GM13976 (cell line): ENCODE measurements around the gene CCDC50.

Experiments
- DNase-seq: peaks from one replicate; pipeline ENCODE4 v3.0.0; 2012; ENCODE audit warnings: low spot score
- in situ Hi-C: fragments of 300-500 bp; cut with MboI; formaldehyde crosslinking; loops from one replicate; pipeline ENCODE4 v1.12.0; 2022; ENCODE audit warnings: low sequenced_read_pairs, mixed read lengths, inconsistent platforms; ENCODE audit not compliant: unreplicated experiment
- TF ChIP-seq, protein P1 (sequence below): IDR thresholded peaks from 2 replicates; pipeline ENCODE4 v1.5.1; 2012; ENCODE audit warnings: borderline replicate concordance, mild to moderate bottlenecking; ENCODE audit not compliant: insufficient read depth; ENCODE audit errors: extremely low read depth, missing control alignments, control extremely low read depth

Gene CCDC50

DNA sequence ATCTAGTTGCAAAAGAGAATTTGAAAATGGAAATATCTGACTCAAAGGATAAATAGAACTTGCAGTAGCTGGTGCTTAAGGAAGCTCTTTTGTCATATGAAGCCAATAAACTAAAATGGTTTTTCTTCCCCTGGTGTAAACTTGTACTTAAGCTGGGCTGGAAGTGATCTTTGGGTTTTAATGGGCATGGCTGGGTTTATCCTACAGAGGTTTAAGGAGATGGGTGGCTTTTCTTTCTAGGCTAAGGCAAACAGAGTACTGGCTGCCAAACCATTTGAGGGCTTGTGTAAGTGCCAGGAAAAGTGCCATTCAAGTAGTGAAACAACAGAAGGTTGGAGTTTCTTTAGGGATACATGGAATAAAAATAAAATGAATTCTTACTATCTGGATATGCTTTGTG, 13.2 kb downstream of the CCDC50 start:
- in situ Hi-C loops, result no loop called here
- no peak for DNase-seq
- TF ChIP-seq, protein P1, sequence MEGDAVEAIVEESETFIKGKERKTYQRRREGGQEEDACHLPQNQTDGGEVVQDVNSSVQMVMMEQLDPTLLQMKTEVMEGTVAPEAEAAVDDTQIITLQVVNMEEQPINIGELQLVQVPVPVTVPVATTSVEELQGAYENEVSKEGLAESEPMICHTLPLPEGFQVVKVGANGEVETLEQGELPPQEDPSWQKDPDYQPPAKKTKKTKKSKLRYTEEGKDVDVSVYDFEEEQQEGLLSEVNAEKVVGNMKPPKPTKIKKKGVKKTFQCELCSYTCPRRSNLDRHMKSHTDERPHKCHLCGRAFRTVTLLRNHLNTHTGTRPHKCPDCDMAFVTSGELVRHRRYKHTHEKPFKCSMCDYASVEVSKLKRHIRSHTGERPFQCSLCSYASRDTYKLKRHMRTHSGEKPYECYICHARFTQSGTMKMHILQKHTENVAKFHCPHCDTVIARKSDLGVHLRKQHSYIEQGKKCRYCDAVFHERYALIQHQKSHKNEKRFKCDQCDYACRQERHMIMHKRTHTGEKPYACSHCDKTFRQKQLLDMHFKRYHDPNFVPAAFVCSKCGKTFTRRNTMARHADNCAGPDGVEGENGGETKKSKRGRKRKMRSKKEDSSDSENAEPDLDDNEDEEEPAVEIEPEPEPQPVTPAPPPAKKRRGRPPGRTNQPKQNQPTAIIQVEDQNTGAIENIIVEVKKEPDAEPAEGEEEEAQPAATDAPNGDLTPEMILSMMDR, result no peak

DNA sequence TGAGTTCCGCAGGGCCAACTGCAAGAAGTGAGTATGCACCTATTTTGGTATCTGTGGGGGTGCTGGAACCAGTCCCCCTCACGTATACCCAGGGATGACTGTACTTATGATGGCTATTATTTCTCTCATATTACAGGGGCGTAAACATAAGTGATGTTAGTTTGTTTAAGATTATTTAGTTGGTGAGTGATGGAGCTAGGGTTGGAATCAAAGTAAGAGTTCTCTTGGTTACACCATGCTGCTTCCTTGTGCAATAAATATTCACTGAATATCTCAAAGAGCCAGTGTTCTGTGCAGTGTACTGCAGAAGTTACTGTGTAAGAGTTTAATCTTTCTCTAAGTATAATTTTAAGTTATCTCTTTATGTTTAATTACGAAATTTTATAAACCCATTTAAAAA, 13.9 kb downstream of the CCDC50 start:
- TF ChIP-seq, protein P1, result no peak
- in situ Hi-C loops, result no loop called here
- DNase-seq, result no peak

DNA sequence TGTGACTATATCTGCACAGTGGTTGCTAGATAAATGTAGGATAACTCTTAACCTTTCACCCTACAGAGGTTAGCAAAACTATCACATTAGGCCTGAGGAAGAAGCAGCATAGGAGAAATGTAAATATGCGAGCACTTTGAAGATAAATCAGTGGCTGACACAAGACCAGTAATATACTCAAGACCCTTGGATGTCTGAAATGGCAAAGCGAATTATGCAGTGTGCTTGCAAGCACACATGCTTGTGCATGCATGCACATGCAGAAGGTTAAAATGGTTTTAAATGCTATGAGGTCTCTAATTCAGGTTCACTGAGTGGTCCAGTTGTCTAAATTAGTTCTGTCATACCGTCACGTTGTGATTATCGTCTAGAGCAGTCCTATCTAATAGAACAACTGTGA, 14.7 kb downstream of the CCDC50 start:
- in situ Hi-C loops, result no loop called here
- TF ChIP-seq, protein P1, result no peak

DNA sequence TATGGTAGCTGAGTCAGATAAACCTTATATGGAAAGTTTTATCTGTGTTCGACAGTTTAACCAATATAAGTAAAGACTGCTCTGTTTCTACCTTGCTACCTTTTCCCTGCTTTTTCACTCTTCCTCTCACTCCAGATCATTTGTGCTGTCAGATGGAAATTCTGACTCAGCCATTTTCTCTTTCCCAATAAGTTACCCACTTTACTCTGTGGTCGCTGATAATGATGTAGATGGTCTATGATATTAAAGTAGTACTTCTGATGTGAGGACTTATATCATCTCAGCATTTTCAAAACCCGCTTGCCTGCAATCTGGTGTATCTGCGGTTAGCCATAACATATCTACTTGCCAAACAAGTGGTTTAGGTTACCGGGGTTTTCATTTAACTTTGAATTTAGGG, 16.1 kb downstream of the CCDC50 start:
- TF ChIP-seq, protein P1, result no peak
- DNase-seq, result no peak
- in situ Hi-C loops, result no loop called here

More for the DNA sequence above, 14.7 kb downstream of the CCDC50 start:
- no peak for DNase-seq

DNA sequence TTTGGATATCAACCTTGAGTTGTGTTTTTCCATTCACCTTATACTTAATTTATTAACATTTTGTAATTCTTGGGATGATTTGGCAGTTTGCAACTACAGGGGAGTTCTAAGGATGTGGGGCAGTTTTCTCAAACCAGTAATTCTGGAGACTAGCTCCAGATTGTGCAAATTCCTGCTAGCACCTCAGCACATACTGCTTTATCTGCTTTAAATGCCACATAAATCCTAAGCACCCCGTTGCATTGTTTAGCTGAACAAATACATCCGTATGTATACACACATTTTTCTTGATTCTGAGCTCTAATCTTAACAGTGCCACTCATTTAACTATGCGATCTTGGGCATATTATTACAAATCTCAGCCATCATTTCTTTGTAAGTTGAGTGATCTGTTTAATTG, 18.0 kb downstream of the CCDC50 start:
- TF ChIP-seq, protein P1, result no peak
- in situ Hi-C loops, result no loop called here
- DNase-seq, result no peak

DNA sequence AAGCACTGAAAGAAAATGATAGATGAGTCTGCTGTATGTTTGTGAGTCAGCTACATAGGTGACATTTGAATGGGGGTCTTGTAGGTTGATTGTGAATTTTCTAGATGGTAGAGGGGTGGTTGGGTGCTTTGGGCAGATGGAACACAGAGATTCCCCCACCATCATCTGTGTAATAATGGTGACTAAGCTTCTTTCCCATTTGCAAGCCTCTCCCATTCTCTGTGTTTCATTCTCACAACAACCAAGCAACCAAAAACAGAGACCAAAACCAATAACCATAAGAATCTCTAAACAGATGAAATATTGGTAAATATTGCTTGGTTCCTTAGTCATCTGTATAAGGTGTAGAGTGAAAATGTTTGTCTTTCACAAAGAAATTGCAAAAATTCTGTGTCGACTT, 18.9 kb downstream of the CCDC50 start:
- no peak for DNase-seq
- in situ Hi-C loops, result no loop called here
- TF ChIP-seq, protein P1, result no peak
